B cell (primary cell): Measurements from ENCODE around the gene GRP.

Source experiments
- EZH2 ChIP-seq: IDR thresholded peaks from 2 replicates; pipeline ENCODE4 v1.6.1; 2012; ENCODE audit warnings: borderline replicate concordance, low read depth, mild to moderate bottlenecking, moderate library complexity, low read length; ENCODE audit not compliant: insufficient read depth, poor library complexity, severe bottlenecking
- TF ChIP-seq, protein P1 (sequence below): fragments of 200-600 bp; IDR thresholded peaks from one replicate; pipeline ENCODE4 v1.8.0; 2022; ENCODE audit warnings: antibody characterized with exemption, mild to moderate bottlenecking

DNA sequence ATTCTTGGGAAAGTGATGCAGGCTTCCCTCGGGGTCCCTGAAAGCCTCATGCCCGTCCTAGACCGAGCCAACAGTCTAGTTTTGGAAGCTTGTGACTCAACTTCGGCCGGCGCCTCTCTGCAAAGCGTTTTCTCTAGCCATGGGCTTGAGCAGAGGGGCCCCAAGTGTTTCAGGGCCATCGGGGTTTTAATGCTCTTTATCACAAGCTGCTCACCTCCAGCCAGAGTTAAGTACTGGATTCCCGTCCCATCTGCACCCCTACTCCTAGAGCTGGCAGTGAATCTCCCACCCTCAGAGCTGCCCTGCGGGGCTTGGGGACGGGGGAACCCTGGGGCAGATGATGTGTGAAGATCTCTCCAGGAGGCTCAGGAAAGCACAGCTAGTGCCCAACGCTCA, 46.0 kb downstream of the GRP start:
- TF ChIP-seq EZH2, result no peak
- TF ChIP-seq, protein P1, sequence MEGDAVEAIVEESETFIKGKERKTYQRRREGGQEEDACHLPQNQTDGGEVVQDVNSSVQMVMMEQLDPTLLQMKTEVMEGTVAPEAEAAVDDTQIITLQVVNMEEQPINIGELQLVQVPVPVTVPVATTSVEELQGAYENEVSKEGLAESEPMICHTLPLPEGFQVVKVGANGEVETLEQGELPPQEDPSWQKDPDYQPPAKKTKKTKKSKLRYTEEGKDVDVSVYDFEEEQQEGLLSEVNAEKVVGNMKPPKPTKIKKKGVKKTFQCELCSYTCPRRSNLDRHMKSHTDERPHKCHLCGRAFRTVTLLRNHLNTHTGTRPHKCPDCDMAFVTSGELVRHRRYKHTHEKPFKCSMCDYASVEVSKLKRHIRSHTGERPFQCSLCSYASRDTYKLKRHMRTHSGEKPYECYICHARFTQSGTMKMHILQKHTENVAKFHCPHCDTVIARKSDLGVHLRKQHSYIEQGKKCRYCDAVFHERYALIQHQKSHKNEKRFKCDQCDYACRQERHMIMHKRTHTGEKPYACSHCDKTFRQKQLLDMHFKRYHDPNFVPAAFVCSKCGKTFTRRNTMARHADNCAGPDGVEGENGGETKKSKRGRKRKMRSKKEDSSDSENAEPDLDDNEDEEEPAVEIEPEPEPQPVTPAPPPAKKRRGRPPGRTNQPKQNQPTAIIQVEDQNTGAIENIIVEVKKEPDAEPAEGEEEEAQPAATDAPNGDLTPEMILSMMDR, result no peak
